Stimulated activated CD4-positive, alpha-beta T cell treated with anti-CD3 and anti-CD28 coated beads, Interleukin-4, amount 100 ng/mL, for 48 hours (primary cell): ENCODE data around the gene PRSS56.

Experiments used
- DNase-seq, 2 donors: peaks; one replicate each; pipeline ENCODE4 v3.0.0-alpha.2; 2020; ENCODE audit warnings: low read depth in 2 of 2

Gene PRSS56

DNA sequence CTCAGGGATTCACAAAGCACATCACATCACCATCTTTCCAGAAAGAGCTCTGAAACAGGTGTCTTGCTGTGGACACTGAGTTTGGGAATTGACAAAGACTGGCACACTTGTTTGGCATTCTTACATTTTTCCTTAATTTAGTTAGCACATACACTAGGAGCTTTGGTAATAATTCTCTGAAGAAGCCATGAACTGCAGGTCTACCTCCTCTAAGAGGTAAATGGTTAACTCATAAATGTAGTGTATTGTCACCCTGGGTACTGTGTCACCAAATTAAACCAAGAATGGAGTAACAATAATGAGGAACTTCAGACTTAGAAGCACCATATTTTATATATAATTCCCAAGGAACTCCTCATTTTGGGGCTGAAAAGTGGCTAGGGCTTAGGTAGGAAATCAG lies 52.9 kb downstream of the PRSS56 start:
- no peak for DNase-seq

DNA sequence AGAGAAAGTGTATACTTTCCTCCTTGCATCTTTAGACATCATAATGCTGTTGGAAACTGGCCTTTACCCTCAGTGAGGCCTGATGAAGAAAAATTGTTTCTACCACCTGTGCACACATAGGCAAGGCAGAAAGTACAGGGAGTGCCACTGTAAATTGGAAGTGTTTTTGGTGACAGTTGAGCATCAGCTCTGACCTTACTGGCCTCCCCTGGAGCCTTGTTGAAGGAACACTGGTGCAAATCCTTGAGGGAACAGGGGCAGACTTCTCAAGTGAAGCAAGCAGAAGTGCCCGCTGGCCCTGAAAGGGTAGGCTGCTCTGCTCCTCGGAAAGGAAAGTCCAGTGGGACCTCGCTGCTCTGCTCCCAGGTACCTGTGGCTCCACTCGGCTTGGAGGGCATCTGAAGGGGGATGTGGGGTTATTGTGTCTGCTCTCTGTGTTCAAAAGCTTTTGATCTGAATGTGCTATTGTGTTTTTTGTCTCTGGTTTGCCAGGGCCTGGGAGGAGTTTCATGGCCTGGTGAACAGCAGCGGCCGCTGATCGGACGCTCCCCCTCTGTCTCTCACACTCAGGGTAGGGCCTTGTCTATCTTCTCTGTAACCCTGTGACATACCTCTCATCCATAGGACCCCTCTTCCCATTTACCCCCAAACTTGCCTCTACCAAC lies 53.7 kb downstream of the PRSS56 start:
- no peak for DNase-seq

DNA sequence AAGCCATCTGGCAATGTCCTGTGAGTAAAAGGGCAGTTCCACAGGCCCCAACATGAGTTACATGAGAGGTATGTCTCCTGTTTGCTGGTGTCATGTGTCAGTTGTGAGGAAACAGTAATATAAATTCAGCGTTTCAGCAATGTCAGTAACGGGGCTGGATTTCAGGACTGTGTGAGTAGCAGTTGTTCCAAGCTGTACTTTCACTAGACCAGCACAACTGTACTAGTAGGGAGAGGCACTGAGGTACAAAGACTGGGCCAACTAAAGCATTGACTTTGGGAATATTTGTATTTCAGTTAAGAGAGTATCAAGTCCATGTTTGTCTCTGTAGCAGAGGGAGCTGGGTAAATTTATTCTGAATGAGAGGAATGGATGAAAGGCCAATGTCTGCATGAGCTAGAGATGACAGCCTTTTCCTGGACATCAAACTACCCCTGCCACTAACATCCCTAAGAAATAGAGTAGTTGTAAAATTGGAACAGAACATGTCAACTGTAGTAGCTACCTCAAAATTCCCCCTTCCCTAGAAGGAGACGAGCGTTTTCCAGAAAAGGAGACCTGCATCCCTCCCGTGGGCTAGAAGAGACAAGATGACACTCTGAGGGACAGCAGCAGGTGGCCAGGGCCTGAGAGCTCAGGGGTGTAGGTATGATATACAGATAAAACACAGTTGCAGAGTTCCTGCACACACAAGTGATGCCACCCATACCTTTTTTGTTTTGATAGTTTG lies 54.7 kb downstream of the PRSS56 start:
- DNase-seq = no peak
